Upper lobe of left lung (tissue), 4 donors: Measurements from ENCODE around the gene GLP1R.

ENCODE experiments used
- EP300 ChIP-seq, 4 donors: sonication (generic); formaldehyde crosslinking; IDR thresholded peaks; one replicate each; pipeline ENCODE4 v1.5.1; 2017; ENCODE audit warnings: antibody characterized with exemption in 4 of 4, control low read depth in 2 of 4
- POLR2AphosphoS5 ChIP-seq, 2 donors: sonication (generic); formaldehyde crosslinking; IDR thresholded peaks; one replicate each; pipeline ENCODE4 v1.5.1; 2017; ENCODE audit warnings: antibody characterized with exemption in 2 of 2
- TF ChIP-seq, protein P1 (sequence below), 6 experiments: fragments of 450-650 bp in 4 of 6; fragments of 200-600 bp in 2 of 6; sonication (generic) in 2 of 6; IDR thresholded peaks; one replicate each; pipeline ENCODE4 v1.5.1; 2016 to 2019; ENCODE audit warnings: antibody characterized with exemption in 6 of 6

DNA sequence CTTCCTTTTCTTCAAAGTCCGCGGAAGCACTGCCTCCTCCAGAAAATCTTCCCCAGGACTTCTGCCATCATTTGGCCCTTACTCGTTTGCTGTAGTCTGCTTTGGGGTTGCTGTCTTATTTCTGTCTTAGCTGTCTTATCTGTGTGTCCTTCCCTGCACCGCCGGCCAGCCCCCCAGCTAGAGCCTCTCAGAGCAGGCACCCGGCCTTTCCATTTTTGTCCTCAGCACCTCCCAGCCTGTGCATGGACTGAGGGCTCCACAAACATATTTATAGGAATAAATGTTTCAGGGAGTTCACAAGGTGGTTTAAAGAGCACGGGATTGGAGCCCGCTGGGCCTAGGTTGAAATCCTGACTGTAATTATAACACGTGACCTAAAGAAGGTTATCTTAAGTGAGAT is 8.1 kb downstream of the GLP1R start:
- TF ChIP-seq POLR2AphosphoS5 (IDR thresholded peaks at IDR 0.05) (no peak), EP300 (IDR thresholded peaks at IDR 0.05) (no peak)
- TF ChIP-seq, protein P1, sequence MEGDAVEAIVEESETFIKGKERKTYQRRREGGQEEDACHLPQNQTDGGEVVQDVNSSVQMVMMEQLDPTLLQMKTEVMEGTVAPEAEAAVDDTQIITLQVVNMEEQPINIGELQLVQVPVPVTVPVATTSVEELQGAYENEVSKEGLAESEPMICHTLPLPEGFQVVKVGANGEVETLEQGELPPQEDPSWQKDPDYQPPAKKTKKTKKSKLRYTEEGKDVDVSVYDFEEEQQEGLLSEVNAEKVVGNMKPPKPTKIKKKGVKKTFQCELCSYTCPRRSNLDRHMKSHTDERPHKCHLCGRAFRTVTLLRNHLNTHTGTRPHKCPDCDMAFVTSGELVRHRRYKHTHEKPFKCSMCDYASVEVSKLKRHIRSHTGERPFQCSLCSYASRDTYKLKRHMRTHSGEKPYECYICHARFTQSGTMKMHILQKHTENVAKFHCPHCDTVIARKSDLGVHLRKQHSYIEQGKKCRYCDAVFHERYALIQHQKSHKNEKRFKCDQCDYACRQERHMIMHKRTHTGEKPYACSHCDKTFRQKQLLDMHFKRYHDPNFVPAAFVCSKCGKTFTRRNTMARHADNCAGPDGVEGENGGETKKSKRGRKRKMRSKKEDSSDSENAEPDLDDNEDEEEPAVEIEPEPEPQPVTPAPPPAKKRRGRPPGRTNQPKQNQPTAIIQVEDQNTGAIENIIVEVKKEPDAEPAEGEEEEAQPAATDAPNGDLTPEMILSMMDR (IDR thresholded peaks at IDR 0.05) = no peak
